Amygdala (tissue), 56 donors: ENCODE data around the gene SOS1.
"Not testable (repeated sequence)": the region's sequence is repeated elsewhere in the genome, so short reads cannot be mapped to it uniquely, and the experiment has no call there.

Experiments used
- DNase-seq, 56 donors: peaks; one replicate each; lab custom pipeline; 2025; lab: John Stamatoyannopoulos, UW

The SOS1 gene

DNA sequence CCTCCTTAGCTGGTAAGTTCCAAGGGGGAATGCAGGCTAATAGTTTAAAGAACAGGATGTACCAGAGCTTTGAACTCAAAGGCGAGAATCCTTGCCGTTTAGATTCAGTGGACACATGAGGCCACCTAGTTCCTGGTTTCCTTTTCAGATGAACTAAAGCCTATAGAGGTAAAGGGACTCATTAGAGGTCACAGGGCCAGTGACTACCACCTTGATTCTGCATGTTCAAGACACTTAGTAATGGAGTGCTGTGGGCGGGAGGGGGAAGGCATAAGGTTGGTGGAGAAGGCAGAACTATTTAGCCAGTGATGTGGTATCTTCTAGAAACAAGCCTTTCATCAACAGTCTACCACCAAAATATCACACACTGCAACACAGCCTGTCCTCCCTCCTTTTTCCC lies 183.3 kb downstream of the SOS1 start:
- no peak for DNase-seq

DNA sequence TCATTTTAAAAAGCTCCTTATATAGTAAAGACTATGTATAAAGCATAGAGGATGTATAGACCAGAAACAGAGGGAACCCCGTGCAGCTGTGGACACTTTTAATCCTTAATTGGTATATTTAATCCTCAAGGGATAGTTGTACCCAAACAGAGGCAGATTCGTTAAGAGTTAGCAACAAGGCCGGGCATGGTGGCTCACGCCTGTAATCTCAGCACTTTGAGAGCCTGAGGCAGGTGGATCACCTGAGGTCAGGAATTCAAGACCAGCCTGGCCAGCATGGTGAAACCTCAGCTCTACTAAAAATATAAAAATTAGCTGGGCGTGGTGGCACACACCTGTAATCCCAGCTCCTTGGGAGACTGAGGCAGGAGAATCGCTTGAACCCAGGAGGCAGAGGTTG lies 184.3 kb downstream of the SOS1 start:
- not testable (repeated sequence) for DNase-seq

DNA sequence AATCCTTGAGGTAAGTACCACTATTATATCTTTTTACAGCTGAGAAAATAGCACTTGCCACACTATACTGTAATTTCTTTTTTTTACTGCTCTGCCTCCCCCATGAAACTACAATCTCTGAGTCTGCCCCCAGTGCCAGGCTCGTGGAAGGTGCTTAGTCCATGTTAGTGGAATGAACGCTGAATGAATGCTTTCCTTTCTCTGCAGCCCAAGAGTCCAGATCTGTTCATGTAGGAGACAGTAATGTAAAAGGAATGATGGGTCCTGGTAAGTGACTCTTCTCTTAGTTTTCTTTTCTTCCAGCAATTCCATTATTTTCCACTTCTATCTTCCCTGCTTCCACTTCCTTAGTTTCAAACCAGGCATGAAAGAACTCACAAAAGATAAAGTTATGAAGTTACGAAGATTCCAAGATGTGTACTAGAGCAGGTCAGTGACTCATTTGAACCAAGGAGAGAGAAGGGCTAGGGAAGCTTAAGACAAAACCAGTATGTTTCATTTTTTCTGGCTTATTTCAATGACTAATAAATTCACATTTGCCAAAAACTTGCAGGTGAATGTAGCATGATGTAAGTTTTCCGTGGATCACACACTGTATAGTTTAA lies 185.2 kb downstream of the SOS1 start:
- DNase-seq = no peak

DNA sequence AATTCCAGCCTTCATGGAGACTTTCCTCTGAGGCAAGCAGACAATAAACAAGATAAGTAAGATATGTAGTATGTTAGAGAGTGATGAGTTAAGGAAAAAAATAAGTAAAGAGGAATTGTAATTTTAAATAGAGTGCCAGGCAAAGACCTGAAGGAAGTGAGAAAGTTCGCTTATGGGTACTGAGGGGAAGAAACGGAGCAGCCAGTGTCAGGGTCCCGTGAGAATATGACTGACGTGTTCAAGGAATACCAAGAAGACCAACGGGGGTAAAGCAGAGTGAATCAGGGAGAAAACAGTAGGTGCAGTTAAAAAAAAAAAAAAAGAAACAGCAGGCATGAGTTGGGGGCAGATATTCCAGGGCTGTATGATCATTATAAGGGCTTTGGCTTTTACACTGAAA lies 186.1 kb downstream of the SOS1 start:
- no peak for DNase-seq

DNA sequence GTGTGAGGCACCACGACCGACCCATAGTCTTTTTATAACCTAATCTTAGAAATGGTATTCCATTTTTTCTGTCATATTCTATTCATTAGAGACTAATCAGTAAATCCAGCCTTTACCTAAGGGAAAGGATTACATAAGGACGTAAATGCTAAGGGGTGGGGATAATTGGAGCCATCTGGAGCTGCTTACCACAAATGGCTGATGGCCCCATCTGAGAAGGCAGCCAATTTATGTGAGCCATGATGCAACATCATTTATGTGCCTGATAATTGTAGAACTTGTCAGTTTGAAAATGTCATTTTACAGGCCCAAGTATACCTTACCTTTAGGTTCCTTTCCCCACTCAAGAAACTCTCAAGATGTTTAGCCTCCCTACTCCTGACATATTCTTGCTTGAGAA lies 187.2 kb downstream of the SOS1 start:
- DNase-seq = no peak

DNA sequence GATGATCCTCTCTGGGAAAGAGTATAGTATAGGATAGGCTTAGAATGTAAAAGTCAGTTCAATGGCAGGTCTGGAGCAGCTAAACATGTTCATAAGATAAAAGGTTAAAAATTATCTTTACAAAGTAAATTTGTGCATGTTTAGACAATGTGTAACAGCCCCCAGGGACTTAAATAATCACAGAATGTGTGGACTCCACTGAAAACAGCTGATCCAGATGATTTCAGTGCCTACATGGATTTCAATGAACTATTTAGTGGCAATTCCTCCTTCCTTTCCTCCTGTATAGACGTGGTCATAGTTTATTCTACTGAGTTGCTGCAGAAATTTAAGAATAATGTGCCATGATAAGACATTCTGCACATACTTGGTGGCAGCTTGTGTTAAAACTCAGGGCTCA lies 188.3 kb downstream of the SOS1 start:
- DNase-seq = no peak
